Smooth muscle cell (in vitro differentiated cells): ENCODE measurements around the gene MRTFA. TPM values are rescaled to one million over a fixed set of nuclear protein-coding genes. Genes with fewer than 3 reads are reported as not detected.
"Not testable (repeated sequence)": the region's sequence is repeated elsewhere in the genome, so short reads cannot be mapped to it uniquely, and the experiment has no call there.

Experiments
- DNase-seq: peaks from one replicate; lab custom pipeline; 2025; ENCODE audit not compliant: unreplicated experiment; lab: John Stamatoyannopoulos, UW
- H2AFZ ChIP-seq: fragments of 200-600 bp; sonication (generic); 2 replicates; pipeline ENCODE4 v1.6.0; 2016; ENCODE audit warnings: antibody characterized with exemption, low read depth, mild to moderate bottlenecking
- H3F3A ChIP-seq: fragments of 200-600 bp; sonication (generic); 2 replicates; pipeline ENCODE4 v1.6.0; 2017; ENCODE audit warnings: antibody characterized with exemption, low read depth
- H3K27ac ChIP-seq: fragments of 200-600 bp; sonication (generic); 2 replicates; pipeline ENCODE4 v1.5.1; 2016; ENCODE audit warnings: low read depth, mild to moderate bottlenecking
- H3K27me3 ChIP-seq: fragments of 200-600 bp; sonication (generic); 2 replicates; pipeline ENCODE4 v1.6.1; 2016; ENCODE audit warnings: low read depth, mild to moderate bottlenecking
- H3K36me3 ChIP-seq: fragments of 200-600 bp; sonication (generic); 2 replicates; pipeline ENCODE4 v1.5.1; 2016; ENCODE audit warnings: low read depth
- H3K4me1 ChIP-seq: fragments of 200-600 bp; sonication (generic); 2 replicates; pipeline ENCODE4 v1.5.1; 2016; ENCODE audit warnings: low read depth
- H3K4me2 ChIP-seq: fragments of 200-600 bp; sonication (generic); 2 replicates; pipeline ENCODE4 v1.6.0; 2016; ENCODE audit warnings: mild to moderate bottlenecking
- H3K4me3 ChIP-seq: fragments of 200-600 bp; sonication (generic); 2 replicates; pipeline ENCODE4 v1.5.1; 2016; ENCODE audit warnings: mild to moderate bottlenecking
- H3K79me2 ChIP-seq: fragments of 200-600 bp; sonication (generic); 2 replicates; pipeline ENCODE4 v1.6.0; 2016; ENCODE audit warnings: low read depth, mild to moderate bottlenecking
- H3K9ac ChIP-seq: fragments of 200-600 bp; sonication (generic); 2 replicates; pipeline ENCODE4 v1.6.0; 2016; ENCODE audit warnings: low read depth
- H3K9me3 ChIP-seq: fragments of 200-600 bp; sonication (generic); replicated peaks from 2 replicates; pipeline ENCODE4 v1.5.1; 2016; ENCODE audit warnings: low read depth
- H4K20me1 ChIP-seq: fragments of 200-600 bp; sonication (generic); 2 replicates; pipeline ENCODE4 v1.6.0; 2016; ENCODE audit warnings: low read depth
- WGBS: methylation state at CpG from one replicate; pipeline ENCODE4 v1.1.7; 2016; ENCODE audit warnings: low lambda C conversion rate; 5-methylcytosine and 5-hydroxymethylcytosine counted together
- polyA plus RNA-seq: library from polyadenylated mRNA; unstranded; fragments of >200 nt; fragmentation: Nextera tagmentation; extraction: Ambion mirVana; gene quantifications from 2 replicates; pipeline ENCODE4 v1.2.1, GENCODE V29; 2016
- total RNA-seq: library from RNA; depleted of rRNA; stranded (reverse); fragments of >200 nt; gene quantifications from 2 replicates; pipeline ENCODE4 v1.2.3, GENCODE V29; 2014
- TF ChIP-seq, protein P1 (sequence below): fragments of 200-600 bp; sonication (generic); IDR thresholded peaks from 2 replicates; pipeline ENCODE4 v1.5.1; 2017; ENCODE audit warnings: borderline replicate concordance, mild to moderate bottlenecking, antibody characterized with exemption; ENCODE audit not compliant: insufficient read depth, poor library complexity, severe bottlenecking

The MRTFA gene
- total and polyA plus RNA-seq, 2 experiments from 2014 or later, result 25.5 to 41.7 TPM

DNA sequence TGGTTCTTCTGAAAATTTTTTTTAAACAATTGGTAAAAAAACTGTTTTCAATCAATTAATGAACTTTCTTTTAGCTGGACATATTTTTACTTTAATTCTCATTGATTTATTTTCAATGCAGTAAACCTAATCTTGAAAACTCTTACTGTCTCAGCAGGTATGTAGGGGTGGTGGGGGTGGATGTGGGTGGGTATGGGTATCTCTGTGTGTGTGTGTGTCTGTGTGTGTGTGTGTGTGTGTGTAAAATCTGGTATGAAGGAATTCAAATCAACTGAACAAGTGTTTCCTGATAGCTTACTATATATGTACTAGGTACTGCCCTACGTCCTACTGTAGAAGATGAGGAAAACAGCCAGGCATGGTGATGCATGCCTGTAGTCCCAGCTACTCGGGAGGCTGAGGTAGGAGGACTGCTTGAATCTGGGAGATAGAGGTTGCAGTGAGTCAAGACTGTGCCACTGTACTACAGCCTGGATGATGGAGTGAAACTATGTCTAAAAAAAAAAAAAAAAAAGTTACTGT lies 75.5 kb downstream of the MRTFA start:
- TF ChIP-seq, protein P1, sequence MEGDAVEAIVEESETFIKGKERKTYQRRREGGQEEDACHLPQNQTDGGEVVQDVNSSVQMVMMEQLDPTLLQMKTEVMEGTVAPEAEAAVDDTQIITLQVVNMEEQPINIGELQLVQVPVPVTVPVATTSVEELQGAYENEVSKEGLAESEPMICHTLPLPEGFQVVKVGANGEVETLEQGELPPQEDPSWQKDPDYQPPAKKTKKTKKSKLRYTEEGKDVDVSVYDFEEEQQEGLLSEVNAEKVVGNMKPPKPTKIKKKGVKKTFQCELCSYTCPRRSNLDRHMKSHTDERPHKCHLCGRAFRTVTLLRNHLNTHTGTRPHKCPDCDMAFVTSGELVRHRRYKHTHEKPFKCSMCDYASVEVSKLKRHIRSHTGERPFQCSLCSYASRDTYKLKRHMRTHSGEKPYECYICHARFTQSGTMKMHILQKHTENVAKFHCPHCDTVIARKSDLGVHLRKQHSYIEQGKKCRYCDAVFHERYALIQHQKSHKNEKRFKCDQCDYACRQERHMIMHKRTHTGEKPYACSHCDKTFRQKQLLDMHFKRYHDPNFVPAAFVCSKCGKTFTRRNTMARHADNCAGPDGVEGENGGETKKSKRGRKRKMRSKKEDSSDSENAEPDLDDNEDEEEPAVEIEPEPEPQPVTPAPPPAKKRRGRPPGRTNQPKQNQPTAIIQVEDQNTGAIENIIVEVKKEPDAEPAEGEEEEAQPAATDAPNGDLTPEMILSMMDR, result no peak
- Histone ChIP-seq H3K9ac (no peak overlapping the region), H3K27me3 (no peaks in the 10 kb centered on the region), H3F3A (peaks cover 2% of the 10 kb centered on the region), H3K79me2 (peaks cover 97% of the 10 kb centered on the region), H3K4me2 (peak overlapping the region; percentile 52), H3K36me3 (no peaks in the 10 kb centered on the region), H3K4me1 (peaks cover 6% of the 10 kb centered on the region), H4K20me1 (peaks cover 57% of the 10 kb centered on the region), H2AFZ (no peak overlapping the region), H3K9me3 (no peaks in the 10 kb centered on the region), H3K4me3 (no peak overlapping the region), H3K27ac (no peak overlapping the region)
- DNase-seq, result no peak
- 95% methylated on average over 2 of the region's 2 CpGs for WGBS

DNA sequence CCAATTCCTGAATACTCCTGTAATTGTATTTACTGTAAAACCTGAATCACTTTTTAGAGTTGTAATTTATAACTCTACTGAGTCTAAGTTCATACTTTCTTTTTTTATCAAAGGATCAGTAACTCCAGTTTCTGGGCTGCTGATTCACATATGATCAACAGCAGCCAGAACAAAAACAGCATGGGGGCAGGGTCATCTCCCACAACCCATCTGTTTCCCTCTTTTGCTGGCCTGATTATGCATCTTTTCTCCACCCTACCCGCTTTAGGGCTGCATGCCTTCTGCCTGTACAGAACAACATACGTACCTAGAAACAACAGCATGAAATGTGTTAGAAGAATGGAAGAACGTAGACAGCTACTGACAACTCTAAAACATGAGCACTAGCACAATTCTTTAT lies 76.0 kb downstream of the MRTFA start:
- no peaks in the 10 kb centered on the region for H3K27me3 ChIP-seq
- peak overlapping the region; percentile 52 for H3K4me2 ChIP-seq
- 85% methylated on average over 3 of the region's 3 CpGs for WGBS
- no peak for DNase-seq
- no peak overlapping the region for H3K9ac ChIP-seq
- no peaks in the 10 kb centered on the region for H3K9me3 ChIP-seq
- H3K4me1 ChIP-seq, result peaks cover 6% of the 10 kb centered on the region
- H3K36me3 ChIP-seq, result no peaks in the 10 kb centered on the region
- H4K20me1 ChIP-seq, result peaks cover 53% of the 10 kb centered on the region
- H3F3A ChIP-seq, result peaks cover 2% of the 10 kb centered on the region
- TF ChIP-seq, protein P1, result no peak
- peak overlapping the region; percentile 13 for H3K27ac ChIP-seq
- no peak overlapping the region for H3K4me3 ChIP-seq
- H3K79me2 ChIP-seq, result peaks cover 97% of the 10 kb centered on the region
- H2AFZ ChIP-seq, result no peak overlapping the region

GRCh38 chr22:40557972-40558371 lies 78.5 kb downstream of the MRTFA start:
- Histone ChIP-seq H3K79me2 (peaks cover 86% of the 10 kb centered on the region), H4K20me1 (peaks cover 40% of the 10 kb centered on the region), H3K4me3 (no peak overlapping the region), H3K9me3 (no peaks in the 10 kb centered on the region), H3K4me2 (no peak overlapping the region), H3K4me1 (peaks cover 6% of the 10 kb centered on the region), H3F3A (peaks cover 2% of the 10 kb centered on the region), H3K9ac (no peak overlapping the region), H3K36me3 (peaks cover 5% of the 10 kb centered on the region), H3K27ac (no peak overlapping the region), H3K27me3 (no peaks in the 10 kb centered on the region), H2AFZ (no peak overlapping the region)
- WGBS, result 100% methylated on average over 2 of the region's 2 CpGs
- DNase-seq, result no peak
- TF ChIP-seq, protein P1, result no peak

DNA sequence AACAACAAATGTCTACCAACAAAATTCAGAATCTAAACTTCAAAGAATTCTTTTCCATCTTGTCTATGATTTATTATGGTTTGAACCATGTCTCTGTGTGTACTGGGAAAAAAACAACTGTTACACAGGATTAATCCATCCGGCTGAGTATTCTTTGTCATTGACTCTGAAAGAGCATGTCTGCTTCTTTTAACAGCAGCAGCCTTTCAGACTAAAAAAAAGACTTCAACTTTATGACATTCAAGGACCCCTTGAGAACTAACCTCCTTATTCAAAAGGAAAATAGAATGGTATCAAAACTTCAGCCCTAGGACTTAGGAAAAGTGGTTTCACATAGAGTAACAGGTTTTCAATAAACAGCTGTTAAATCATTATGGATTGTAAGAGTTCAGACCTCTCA lies 79.9 kb downstream of the MRTFA start:
- no peak overlapping the region for H3K9ac ChIP-seq
- H3K4me3 ChIP-seq, result no peak overlapping the region
- H3K27me3 ChIP-seq, result no peaks in the 10 kb centered on the region
- TF ChIP-seq, protein P1, result no peak
- H3K36me3 ChIP-seq, result peaks cover 11% of the 10 kb centered on the region
- H3K27ac ChIP-seq, result peak overlapping the region; percentile 7
- no peak overlapping the region for H3K4me2 ChIP-seq
- H3K4me1 ChIP-seq, result peaks cover 6% of the 10 kb centered on the region
- no peaks in the 10 kb centered on the region for H3K9me3 ChIP-seq
- H2AFZ ChIP-seq, result no peak overlapping the region
- peaks cover 2% of the 10 kb centered on the region for H3F3A ChIP-seq
- H4K20me1 ChIP-seq, result peaks cover 35% of the 10 kb centered on the region
- no peak for DNase-seq
- 39% methylated on average over 1 of the region's 1 CpG for WGBS
- peaks cover 87% of the 10 kb centered on the region for H3K79me2 ChIP-seq

- peaks cover 16% of the 10 kb centered on the region for H4K20me1 ChIP-seq
- peaks cover 82% of the 10 kb centered on the region for H3K79me2 ChIP-seq
- WGBS, result 94% methylated on average over 1 of the region's 1 CpG
Observed at GRCh38 chr22:40554023-40554422, 82.5 kb downstream of the MRTFA start.

More at GRCh38 chr22:40554023-40554422, 82.5 kb downstream of the MRTFA start:
- not testable (repeated sequence) for H3K9ac ChIP-seq, H3K27me3 ChIP-seq, H3K4me2 ChIP-seq, H3K27ac ChIP-seq, H3K4me3 ChIP-seq, H2AFZ ChIP-seq, DNase-seq, H3K4me1 ChIP-seq, H3F3A ChIP-seq, H3K9me3 ChIP-seq
- peaks cover 14% of the 10 kb centered on the region for H3K36me3 ChIP-seq
